BJ (cell line): ENCODE results near the gene MB21D2. TPM values are rescaled to one million over a fixed set of nuclear protein-coding genes. Genes with fewer than 3 reads are reported as not detected.

ENCODE experiments used
- CTCF ChIA-PET: fragments of 350-600 bp; formaldehyde crosslinking; extraction: SDS; loops from one replicate; lab custom pipeline; 2021; ENCODE audit warnings: antibody characterized with exemption, inconsistent platforms; lab: Yijun Ruan, JAX
- POLR2A ChIA-PET: fragments of 300-600 bp; sonication (Branson Sonifier 250); formaldehyde crosslinking; extraction: SDS; loops from one replicate; lab custom pipeline; 2021; ENCODE audit warnings: antibody characterized with exemption; lab: Charles Lee
- DNase-seq: peaks from one replicate; pipeline ENCODE4 v3.0.0-alpha.2; 2011; ENCODE audit warnings: low read depth
- H3K27me3 ChIP-seq: 2 replicates; pipeline ENCODE4 v1.6.0; 2011; ENCODE audit warnings: low read length; ENCODE audit not compliant: control insufficient read depth, insufficient read depth
- H3K36me3 ChIP-seq: 2 replicates; pipeline ENCODE4 v1.5.1; 2011; ENCODE audit warnings: low read length; ENCODE audit not compliant: control insufficient read depth, insufficient read depth
- H3K4me3 ChIP-seq: 2 replicates; pipeline ENCODE4 v1.5.1; 2011; ENCODE audit warnings: low read depth, mild to moderate bottlenecking, control low read depth, low read length
- polyA plus RNA-seq: library from polyadenylated mRNA; depleted of rRNA; stranded (reverse); fragments of >200 nt; gene quantifications from 2 replicates; pipeline ENCODE4 v1.2.3, GENCODE V29; 2011
- TF ChIP-seq, protein P1 (sequence below): IDR thresholded peaks from 2 replicates; pipeline ENCODE4 v1.5.1; 2011; ENCODE audit warnings: low read depth, mild to moderate bottlenecking, control low read depth, inconsistent platforms, low read length, moderate library complexity; ENCODE audit not compliant: insufficient read depth

The MB21D2 gene
- polyA plus RNA-seq, 1 experiment = 12.3 TPM

GRCh38 chr3:192897005-192897404, 20.7 kb downstream of the MB21D2 start:
- ChIA-PET CTCF (interaction anchor here (1.3 kb wide), 1 partner anchor 18 kb away, joined by 3 read pairs; no protein-coding TSS in a partner anchor), POLR2A (no interaction called here)
- H3K36me3 ChIP-seq = peaks cover 2% of the 10 kb centered on the region; the same call in 1 of the 2 replicates
- H3K27me3 ChIP-seq = no peaks in the 10 kb centered on the region
- DNase-seq = no peak
- H3K4me3 ChIP-seq = no peak overlapping the region
- TF ChIP-seq, protein P1, sequence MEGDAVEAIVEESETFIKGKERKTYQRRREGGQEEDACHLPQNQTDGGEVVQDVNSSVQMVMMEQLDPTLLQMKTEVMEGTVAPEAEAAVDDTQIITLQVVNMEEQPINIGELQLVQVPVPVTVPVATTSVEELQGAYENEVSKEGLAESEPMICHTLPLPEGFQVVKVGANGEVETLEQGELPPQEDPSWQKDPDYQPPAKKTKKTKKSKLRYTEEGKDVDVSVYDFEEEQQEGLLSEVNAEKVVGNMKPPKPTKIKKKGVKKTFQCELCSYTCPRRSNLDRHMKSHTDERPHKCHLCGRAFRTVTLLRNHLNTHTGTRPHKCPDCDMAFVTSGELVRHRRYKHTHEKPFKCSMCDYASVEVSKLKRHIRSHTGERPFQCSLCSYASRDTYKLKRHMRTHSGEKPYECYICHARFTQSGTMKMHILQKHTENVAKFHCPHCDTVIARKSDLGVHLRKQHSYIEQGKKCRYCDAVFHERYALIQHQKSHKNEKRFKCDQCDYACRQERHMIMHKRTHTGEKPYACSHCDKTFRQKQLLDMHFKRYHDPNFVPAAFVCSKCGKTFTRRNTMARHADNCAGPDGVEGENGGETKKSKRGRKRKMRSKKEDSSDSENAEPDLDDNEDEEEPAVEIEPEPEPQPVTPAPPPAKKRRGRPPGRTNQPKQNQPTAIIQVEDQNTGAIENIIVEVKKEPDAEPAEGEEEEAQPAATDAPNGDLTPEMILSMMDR = no peak

- peaks cover 2% of the 10 kb centered on the region; the same call in 1 of the 2 replicates for H3K36me3 ChIP-seq
- DNase-seq = no peak
- TF ChIP-seq, protein P1 = no peak
- H3K4me3 ChIP-seq = no peak overlapping the region
- no peaks in the 10 kb centered on the region for H3K27me3 ChIP-seq
- ChIA-PET POLR2A (no interaction called here), CTCF (no interaction called here)
Measured at GRCh38 chr3:192896208-192896607, 21.4 kb downstream of the MB21D2 start.

DNA sequence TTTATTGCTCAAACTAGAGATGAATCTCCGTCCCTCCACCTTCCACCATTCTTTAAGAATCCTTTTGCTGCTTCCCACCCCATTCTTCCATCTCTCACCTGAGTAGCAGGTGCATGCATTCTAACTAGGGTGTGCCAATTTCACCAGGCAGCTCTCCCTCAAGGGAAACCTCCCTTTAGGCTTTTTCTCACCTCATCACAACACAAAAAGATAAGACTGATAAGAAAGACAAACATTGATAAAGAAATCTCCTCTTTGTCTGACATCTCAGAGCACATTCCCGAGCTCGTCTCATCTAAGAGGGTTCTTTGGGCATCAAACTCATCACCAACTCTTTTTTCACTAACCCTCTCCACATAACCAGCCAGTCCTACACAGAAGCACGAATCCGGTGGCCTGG, 23.0 kb downstream of the MB21D2 start:
- TF ChIP-seq, protein P1 = no peak

GRCh38 chr3:192892981-192893700, 24.5 kb downstream of the MB21D2 start:
- no peak for DNase-seq
- Histone ChIP-seq H3K4me3 (no peak overlapping the region), H3K36me3 (peaks cover 2% of the 10 kb centered on the region; the same call in 1 of the 2 replicates), H3K27me3 (no peaks in the 10 kb centered on the region)
- CTCF ChIA-PET = interaction anchor here (1.2 kb wide), 1 partner anchor 13 kb away, joined by 3 read pairs; no protein-coding TSS in a partner anchor
- POLR2A ChIA-PET = no interaction called here
- TF ChIP-seq, protein P1 = no peak

More for the DNA sequence above, 23.0 kb downstream of the MB21D2 start:
- Histone ChIP-seq H3K4me3 (no peak overlapping the region), H3K27me3 (no peaks in the 10 kb centered on the region), H3K36me3 (peaks cover 2% of the 10 kb centered on the region; the same call in 1 of the 2 replicates)
- DNase-seq = no peak
- CTCF ChIA-PET = no interaction called here
- POLR2A ChIA-PET = no interaction called here
